HCT116 (cell line): ENCODE data around the gene NFKB1. TPM values are rescaled to one million over a fixed set of nuclear protein-coding genes. Genes with fewer than 3 reads are reported as not detected.

Source experiments
- ATAC-seq: fragments of 200-7000 bp; cut with Tn5 transposase; 2 replicates; pipeline ENCODE4 v1.9.1; 2020; ENCODE audit warnings: mild to moderate bottlenecking, moderate library complexity
- BruUV-seq: library from RNA; stranded (reverse); fragments of 400-500 nt; replicated peaks from 2 replicates; lab custom pipeline; 2021; lab: Mats Ljungman, UMichigan
- CTCF ChIA-PET: fragments of 300-600 bp; sonication (Branson Sonifier 250); formaldehyde crosslinking; loops from one replicate; lab custom pipeline; 2021; ENCODE audit warnings: antibody characterized with exemption; lab: Charles Lee
- POLR2A ChIA-PET: fragments of 300-600, 350-600 bp; sonication (Branson Sonifier 250); formaldehyde crosslinking; loops from one replicate; lab custom pipeline; 2021; ENCODE audit warnings: antibody characterized with exemption; lab: Charles Lee
- RAD21 ChIA-PET, 2 experiments: fragments of 300-600 bp; sonication (Branson Sonifier 250); formaldehyde crosslinking; loops; one replicate each; lab custom pipeline; 2023; ENCODE audit warnings: low total read pairs in 2 of 2; ENCODE audit not compliant: uncharacterized antibody in 2 of 2, unreplicated experiment in 2 of 2, low non-redundant PET in 1 of 2; lab: Charles Lee
- DNase-seq: peaks from one replicate; pipeline ENCODE4 v3.0.0-alpha.2; 2010; ENCODE audit warnings: low read depth, low spot score
- H2AFZ ChIP-seq: fragments of 200-600 bp; shearing (Covaris generic), sonication (generic); 2 replicates; pipeline ENCODE4 v1.6.1; 2017; ENCODE audit warnings: low read depth, mixed run types, mixed read lengths, antibody characterized with exemption, low read length; ENCODE audit not compliant: poor library complexity, severe bottlenecking
- H3K27ac ChIP-seq: 2 replicates; pipeline ENCODE4 v1.5.1; 2012; ENCODE audit warnings: low read depth, low read length
- H3K27me3 ChIP-seq: fragments of 200-600 bp; sonication (generic); 2 replicates; pipeline ENCODE4 v1.6.1; 2016; ENCODE audit warnings: mixed run types, low read length, mixed read lengths; ENCODE audit not compliant: insufficient read depth
- H3K36me3 ChIP-seq, 2 experiments: fragments of 200-500 bp in 1 of 2; fragments of 200-600 bp in 1 of 2; sonication (Bioruptor generic) in 1 of 2; sonication (generic) in 1 of 2; 2 replicates each; pipeline versions ENCODE4 v1.5.1 to v1.6.1; 2014 to 2016; ENCODE audit warnings: low read length in 2 of 2, inconsistent platforms in 1 of 2, mixed read lengths in 1 of 2, mixed run types in 1 of 2; ENCODE audit not compliant: insufficient read depth in 2 of 2, control insufficient read depth in 1 of 2
- H3K4me1 ChIP-seq, 2 experiments: fragments of 200-600 bp in 1 of 2; sonication (generic) in 1 of 2; 2 replicates each; pipeline versions ENCODE4 v1.5.1 to v1.6.1; 2012 to 2017; ENCODE audit warnings: low read length in 2 of 2, inconsistent platforms in 1 of 2, mild to moderate bottlenecking in 1 of 2, mixed read lengths in 1 of 2, mixed run types in 1 of 2, moderate library complexity in 1 of 2; ENCODE audit not compliant: insufficient read depth in 2 of 2, control insufficient read depth in 1 of 2
- H3K4me2 ChIP-seq: fragments of 200-600 bp; sonication (generic); 2 replicates; pipeline ENCODE4 v1.6.1; 2017; ENCODE audit warnings: mixed run types, low read length, mixed read lengths
- H3K4me3 ChIP-seq, 2 experiments: fragments of 200-600 bp in 1 of 2; sonication (generic) in 1 of 2; replicated peaks in 1 of 2; 2 replicates each; pipeline ENCODE4 v1.5.1; 2011 to 2016; ENCODE audit warnings: low read length in 2 of 2, control low read depth in 1 of 2, low read depth in 1 of 2, mild to moderate bottlenecking in 1 of 2, mixed read lengths in 1 of 2, mixed run types in 1 of 2
- H3K79me2 ChIP-seq: fragments of 200-600 bp; sonication (generic); 2 replicates; pipeline ENCODE4 v1.6.1; 2017; ENCODE audit warnings: mild to moderate bottlenecking, mixed run types, low read length, moderate library complexity, mixed read lengths; ENCODE audit not compliant: insufficient read depth
- H3K9ac ChIP-seq: fragments of 200-600 bp; sonication (generic); 2 replicates; pipeline ENCODE4 v1.6.1; 2016; ENCODE audit warnings: low read length, mixed read lengths
- H3K9me2 ChIP-seq: fragments of 200-600 bp; sonication (generic), shearing (Covaris generic); 2 replicates; pipeline ENCODE4 v1.6.1; 2017; ENCODE audit warnings: mixed run types, mild to moderate bottlenecking, moderate library complexity; ENCODE audit not compliant: insufficient read depth
- H3K9me3 ChIP-seq, 2 experiments: fragments of 200-500 bp in 1 of 2; fragments of 200-600 bp in 1 of 2; sonication (Bioruptor generic) in 1 of 2; sonication (generic) in 1 of 2; 2 replicates each; pipeline ENCODE4 v1.6.1; 2014 to 2017; ENCODE audit warnings: low read length in 2 of 2, mixed read lengths in 2 of 2, inconsistent platforms in 1 of 2, low read depth in 1 of 2, mild to moderate bottlenecking in 1 of 2, mixed run types in 1 of 2, moderate library complexity in 1 of 2; ENCODE audit not compliant: control insufficient read depth in 1 of 2, insufficient read depth in 1 of 2
- H4K20me1 ChIP-seq: fragments of 200-600 bp; sonication (generic), shearing (Covaris generic); 2 replicates; pipeline ENCODE4 v1.6.1; 2017; ENCODE audit warnings: mixed run types, mild to moderate bottlenecking, moderate library complexity; ENCODE audit not compliant: insufficient read depth
- CBX3 ChIP-seq: IDR thresholded peaks from 2 replicates; pipeline ENCODE4 v1.6.1; 2012; ENCODE audit warnings: low read depth
- CEBPB ChIP-seq: IDR thresholded peaks from 2 replicates; pipeline ENCODE4 v1.6.1; 2012; ENCODE audit warnings: low read depth
- EGR1 ChIP-seq: IDR thresholded peaks from 2 replicates; pipeline ENCODE4 v1.6.1; 2012; ENCODE audit warnings: low read depth
- ELF1 ChIP-seq: IDR thresholded peaks from 2 replicates; pipeline ENCODE4 v1.6.1; 2012; ENCODE audit warnings: low read depth, borderline replicate concordance
- EZH2phosphoT487 ChIP-seq: fragments of 200-600 bp; IDR thresholded peaks from 2 replicates; pipeline ENCODE4 v1.6.1; 2018; ENCODE audit warnings: antibody characterized with exemption, borderline replicate concordance
- FOSL1 ChIP-seq: IDR thresholded peaks from 2 replicates; pipeline ENCODE4 v1.6.1; 2012; ENCODE audit warnings: low read depth
- POLR2A ChIP-seq: IDR thresholded peaks from 2 replicates; pipeline ENCODE4 v1.7.0; 2011; ENCODE audit warnings: borderline replicate concordance; ENCODE audit not compliant: insufficient read depth, insufficient read length; ENCODE audit errors: extremely low read depth
- POLR2AphosphoS5 ChIP-seq: IDR thresholded peaks from 2 replicates; pipeline ENCODE4 v1.6.1; 2011; ENCODE audit warnings: mild to moderate bottlenecking, low read depth, low read length, moderate library complexity
- RAD21 ChIP-seq: IDR thresholded peaks from 2 replicates; pipeline ENCODE4 v1.6.1; 2012; ENCODE audit warnings: low read depth, mild to moderate bottlenecking
- SIN3A ChIP-seq: IDR thresholded peaks from 2 replicates; pipeline ENCODE4 v1.6.1; 2012; ENCODE audit warnings: low read depth
- SP1 ChIP-seq: IDR thresholded peaks from 2 replicates; pipeline ENCODE4 v1.6.1; 2012; ENCODE audit warnings: low read depth
- SRF ChIP-seq: IDR thresholded peaks from 2 replicates; pipeline ENCODE4 v1.6.1; 2012; ENCODE audit warnings: low read depth
- TCF7L2 ChIP-seq: IDR thresholded peaks from 2 replicates; pipeline ENCODE4 v1.7.0; 2011; ENCODE audit warnings: borderline replicate concordance, inconsistent platforms; ENCODE audit not compliant: insufficient read depth, insufficient read length; ENCODE audit errors: extremely low read depth
- YY1 ChIP-seq: IDR thresholded peaks from 2 replicates; pipeline ENCODE4 v1.6.1; 2011; ENCODE audit warnings: low read length, low read depth, moderate library complexity, mild to moderate bottlenecking; ENCODE audit not compliant: insufficient replicate concordance; ENCODE audit errors: extremely low read depth
- ZFX ChIP-seq: fragments of 450-650 bp; IDR thresholded peaks from 2 replicates; pipeline ENCODE4 v1.6.1; 2017
- ZNF274 ChIP-seq: fragments of 200-500 bp; sonication (Bioruptor generic); IDR thresholded peaks from 2 replicates; pipeline ENCODE4 v1.6.1; 2014; ENCODE audit warnings: mild to moderate bottlenecking, low read depth, low read length, inconsistent platforms
- intact Hi-C: fragments of 100-400 bp; cut with micrococcal nuclease; formaldehyde crosslinking; loops from 2 replicates; pipeline ENCODE4 v1.10.0; 2022
- total RNA-seq: library from RNA; stranded (reverse); gene quantifications from one replicate; pipeline ENCODE4 v1.2.1, GENCODE V29; 2021; ENCODE audit not compliant: unreplicated experiment
- TF ChIP-seq, protein P1 (sequence below), 3 experiments: fragments of 200-600 bp in 1 of 3; sonication (generic) in 1 of 3; IDR thresholded peaks in 2 of 3; conservative IDR thresholded peaks in 1 of 3; 2 replicates each; pipeline ENCODE4 v1.5.1; 2012 to 2017; ENCODE audit warnings: low read depth in 2 of 3, low read length in 2 of 3, antibody characterized with exemption in 1 of 3, borderline replicate concordance in 1 of 3, control low read depth in 1 of 3, mild to moderate bottlenecking in 1 of 3, mixed read lengths in 1 of 3, mixed run types in 1 of 3, moderate library complexity in 1 of 3; ENCODE audit not compliant: insufficient read depth in 1 of 3
- TF ChIP-seq, protein P2 (sequence below): IDR thresholded peaks from 2 replicates; pipeline ENCODE4 v1.6.1; 2012

NFKB1 gene
- total RNA-seq, 1 experiment from 2014 or later = 29.4 TPM

DNA sequence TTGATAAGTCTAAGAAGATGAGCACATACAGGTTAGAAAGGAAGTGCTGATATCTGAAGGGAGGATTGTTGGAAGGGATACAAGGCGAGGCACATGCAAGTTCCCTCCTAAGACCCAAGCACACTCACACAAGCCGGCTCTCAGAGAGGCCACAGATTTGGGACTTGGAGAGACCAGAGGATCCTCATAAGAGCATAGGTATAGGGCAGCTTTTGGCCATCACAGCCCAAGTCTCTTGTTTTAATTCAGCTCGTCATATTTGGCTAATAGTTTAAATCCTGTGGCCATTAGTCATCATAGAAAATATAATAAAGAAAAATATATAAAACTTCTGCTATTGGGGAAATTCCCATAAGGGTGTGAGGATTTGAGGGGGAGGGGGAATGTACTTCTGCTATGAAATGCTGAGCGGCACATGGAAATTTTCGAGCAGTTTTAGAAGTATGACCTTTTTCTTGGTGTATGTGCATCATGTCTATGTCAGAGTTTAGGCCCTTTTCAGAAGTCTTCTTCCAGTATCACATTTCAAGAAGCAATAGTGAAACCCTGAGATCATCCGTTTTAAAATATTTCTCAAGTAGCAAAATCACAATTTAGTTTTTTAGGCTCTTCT is 97.7 kb downstream of the NFKB1 start:
- POLR2A ChIA-PET = no interaction called here
- intact Hi-C loops = no loop called here
- H3K36me3 ChIP-seq = peaks cover 2 to 12% of the 10 kb centered on the region in 2 experiments; a peak in 3 of 4 replicates
- H4K20me1 ChIP-seq = 0 out of 2 replicates have a peak, but pooled peaks cover 2% of the 10 kb centered on the region
- TF ChIP-seq EGR1 (no peak), YY1 (no peak), POLR2A (no peak), EZH2phosphoT487 (no peak), TCF7L2 (no peak), SIN3A (no peak), CEBPB (no peak), ELF1 (no peak), CBX3 (no peak), ZNF274 (no peak)
- no peaks in the 10 kb centered on the region for H3K79me2 ChIP-seq
- no TSS peak for BruUV-seq
- H3K9me2 ChIP-seq = no peaks in the 10 kb centered on the region
- no peak overlapping the region for H3K4me2 ChIP-seq
- no peak overlapping the region for H2AFZ ChIP-seq
- no peaks in the 10 kb centered on the region for H3K27me3 ChIP-seq
- no peak overlapping the region for H3K9ac ChIP-seq
- H3K27ac ChIP-seq = no peak overlapping the region
- H3K9me3 ChIP-seq = no peaks in the 10 kb centered on the region
- H3K4me1 ChIP-seq = no peaks in the 10 kb centered on the region
- no peak for ATAC-seq
- RAD21 ChIA-PET = no interaction called here
- DNase-seq = no peak
- H3K4me3 ChIP-seq = no peak overlapping the region
- CTCF ChIA-PET = interaction anchor here (1.1 kb wide), 1 partner anchor 22 kb away, joined by 3 read pairs; no protein-coding TSS in a partner anchor

DNA sequence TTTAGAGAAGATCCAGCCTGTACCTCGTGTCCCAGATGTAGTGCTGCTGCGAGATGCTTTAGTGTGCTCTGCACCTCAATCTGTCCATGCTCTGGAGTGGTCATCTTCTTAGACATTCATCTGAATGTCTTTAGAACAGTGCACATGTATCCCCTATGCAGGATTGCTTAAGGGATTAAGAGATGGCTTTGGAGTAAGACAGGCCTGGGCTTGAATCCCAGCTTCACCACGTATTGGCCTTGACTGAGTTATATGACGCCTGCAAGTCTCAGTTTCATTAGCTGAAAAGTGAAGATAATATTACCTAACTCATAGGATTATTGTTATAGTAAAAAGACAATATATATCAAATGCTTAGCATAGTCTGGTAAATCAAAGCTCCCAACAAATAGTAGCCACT is 98.3 kb downstream of the NFKB1 start:
- DNase-seq = no peak
- intact Hi-C loops = no loop called here
- POLR2A ChIA-PET = no interaction called here
- H3K9me3 ChIP-seq = no peaks in the 10 kb centered on the region
- no peak overlapping the region for H3K4me2 ChIP-seq
- H4K20me1 ChIP-seq = 0 out of 2 replicates have a peak, but pooled peaks cover 2% of the 10 kb centered on the region
- peaks cover 2 to 15% of the 10 kb centered on the region in 2 experiments; a peak in 3 of 4 replicates for H3K36me3 ChIP-seq
- no peaks in the 10 kb centered on the region for H3K4me1 ChIP-seq
- H3K27me3 ChIP-seq = no peaks in the 10 kb centered on the region
- no TSS peak for BruUV-seq
- TF ChIP-seq FOSL1 (no peak), EZH2phosphoT487 (no peak), CBX3 (no peak), POLR2AphosphoS5 (no peak), SRF (no peak), SIN3A (no peak), YY1 (no peak), RAD21 (no peak), SP1 (no peak), TCF7L2 (no peak), ZNF274 (no peak), ZFX (no peak)
- TF ChIP-seq, protein P1, sequence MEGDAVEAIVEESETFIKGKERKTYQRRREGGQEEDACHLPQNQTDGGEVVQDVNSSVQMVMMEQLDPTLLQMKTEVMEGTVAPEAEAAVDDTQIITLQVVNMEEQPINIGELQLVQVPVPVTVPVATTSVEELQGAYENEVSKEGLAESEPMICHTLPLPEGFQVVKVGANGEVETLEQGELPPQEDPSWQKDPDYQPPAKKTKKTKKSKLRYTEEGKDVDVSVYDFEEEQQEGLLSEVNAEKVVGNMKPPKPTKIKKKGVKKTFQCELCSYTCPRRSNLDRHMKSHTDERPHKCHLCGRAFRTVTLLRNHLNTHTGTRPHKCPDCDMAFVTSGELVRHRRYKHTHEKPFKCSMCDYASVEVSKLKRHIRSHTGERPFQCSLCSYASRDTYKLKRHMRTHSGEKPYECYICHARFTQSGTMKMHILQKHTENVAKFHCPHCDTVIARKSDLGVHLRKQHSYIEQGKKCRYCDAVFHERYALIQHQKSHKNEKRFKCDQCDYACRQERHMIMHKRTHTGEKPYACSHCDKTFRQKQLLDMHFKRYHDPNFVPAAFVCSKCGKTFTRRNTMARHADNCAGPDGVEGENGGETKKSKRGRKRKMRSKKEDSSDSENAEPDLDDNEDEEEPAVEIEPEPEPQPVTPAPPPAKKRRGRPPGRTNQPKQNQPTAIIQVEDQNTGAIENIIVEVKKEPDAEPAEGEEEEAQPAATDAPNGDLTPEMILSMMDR (IDR thresholded peaks at IDR 0.05 in 2 of 3, conservative IDR thresholded peaks at IDR 0.05 in 1 of 3; ENCODE audit: borderline replicate concordance in 1 of 3, insufficient read depth in 1 of 3, low read depth in 2 of 3, low read length in 2 of 3) = no peak
- TF ChIP-seq, protein P2, sequence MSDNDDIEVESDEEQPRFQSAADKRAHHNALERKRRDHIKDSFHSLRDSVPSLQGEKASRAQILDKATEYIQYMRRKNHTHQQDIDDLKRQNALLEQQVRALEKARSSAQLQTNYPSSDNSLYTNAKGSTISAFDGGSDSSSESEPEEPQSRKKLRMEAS = no peak
- TF ChIP-seq, all 23 proteins: peak for 0
- Histone ChIP-seq H3K27ac (no peak overlapping the region), H3K4me3 (no peak overlapping the region), H2AFZ (no peak overlapping the region), H3K9me2 (no peaks in the 10 kb centered on the region), H3K79me2 (no peaks in the 10 kb centered on the region), H3K9ac (no peak overlapping the region)
- CTCF ChIA-PET = interaction anchor here (1.1 kb wide), 1 partner anchor 21 kb away, joined by 3 read pairs; no protein-coding TSS in a partner anchor
- RAD21 ChIA-PET = no interaction called here
- no peak for ATAC-seq
